ENCODE data around the gene HEPHL1.

HEPHL1 gene

GRCh38 chr11:94128746-94129511 is 107.8 kb downstream of the HEPHL1 start, which contains the start of gene PANX1:
Gene PANX1 (plus strand): TSS chr11:94128841. CDS start chr11:94129313, 472 bp downstream.
- no peak for TF ChIP-seq CTCF (IDR thresholded peaks at IDR 0.05)

- TF ChIP-seq CTCF (IDR thresholded peaks at IDR 0.05): no peak
These were observed 108.6 kb downstream of the HEPHL1 start for GRCh38 chr11:94129512-94130297.

- TF ChIP-seq CTCF (IDR thresholded peaks at IDR 0.05): no peak
These were observed 109.3 kb downstream of the HEPHL1 start for GRCh38 chr11:94130298-94131046.

GRCh38 chr11:94131047-94131717 is 110.0 kb downstream of the HEPHL1 start:
- no peak for TF ChIP-seq CTCF (IDR thresholded peaks at IDR 0.05)

GRCh38 chr11:94131718-94132115 is 110.6 kb downstream of the HEPHL1 start:
- TF ChIP-seq CTCF (IDR thresholded peaks at IDR 0.05): no peak

GRCh38 chr11:94132152-94132558 is 111.0 kb downstream of the HEPHL1 start:
- TF ChIP-seq CTCF (IDR thresholded peaks at IDR 0.05): no peak

Measured in LNCAP (cell line).